Keratinocyte (primary cell): ENCODE results near the gene TMCC1. TPM values are rescaled to one million over a fixed set of nuclear protein-coding genes. Genes with fewer than 3 reads are reported as not detected.
A peak's percentile ranks its signal among the peaks of the same experiment; 100 is the strongest.

Experiments used
- DNase-seq: peaks from one replicate; pipeline ENCODE4 v3.0.0-alpha.2; 2011; ENCODE audit warnings: low read depth, missing footprints, low spot score
- FAIRE-seq: peaks from 2 replicates; lab custom pipeline; 2011; peaks lifted over from hg19 to GRCh38; lab: Jason Lieb, UNC
- H2AFZ ChIP-seq: 2 replicates; pipeline ENCODE4 v1.6.0; 2012; ENCODE audit warnings: low read length, control low read depth, inconsistent platforms; ENCODE audit not compliant: control insufficient read depth
- H3K27ac ChIP-seq: 2 replicates; pipeline ENCODE4 v1.5.1; 2011; ENCODE audit warnings: low read length; ENCODE audit not compliant: control insufficient read depth, insufficient read depth
- H3K27me3 ChIP-seq: 3 replicates; pipeline ENCODE4 v1.6.0; 2011; ENCODE audit warnings: low read length; ENCODE audit not compliant: control insufficient read depth, insufficient read depth; ENCODE audit errors: extremely low read depth
- H3K36me3 ChIP-seq, 2 experiments: 2 replicates in 1 of 2; 3 replicates in 1 of 2; pipeline ENCODE4 v1.5.1; 2011; ENCODE audit warnings: low read length in 2 of 2, mild to moderate bottlenecking in 1 of 2; ENCODE audit not compliant: control insufficient read depth in 2 of 2, insufficient read depth in 2 of 2; ENCODE audit errors: extremely low read depth in 1 of 2
- H3K4me1 ChIP-seq: 3 replicates; pipeline ENCODE4 v1.5.1; 2011; ENCODE audit warnings: low read length; ENCODE audit not compliant: control insufficient read depth, insufficient read depth; ENCODE audit errors: extremely low read depth
- H3K4me2 ChIP-seq: 3 replicates; pipeline ENCODE4 v1.6.0; 2011; ENCODE audit warnings: low read depth, low read length; ENCODE audit not compliant: control insufficient read depth, insufficient read depth; ENCODE audit errors: extremely low read depth
- H3K4me3 ChIP-seq, 3 experiments: fragments of 200-600 bp in 1 of 3; sonication (generic) in 1 of 3; 2 replicates in 2 of 3; 3 replicates in 1 of 3; pipeline ENCODE4 v1.5.1; 2011 to 2016; ENCODE audit warnings: low read length in 3 of 3, mild to moderate bottlenecking in 3 of 3, control low read depth in 2 of 3, inconsistent platforms in 1 of 3, low read depth in 1 of 3, mixed read lengths in 1 of 3, mixed run types in 1 of 3, moderate library complexity in 1 of 3; ENCODE audit not compliant: control insufficient read depth in 2 of 3, insufficient read depth in 2 of 3; ENCODE audit errors: extremely low read depth in 1 of 3
- H3K79me2 ChIP-seq: 2 replicates; pipeline ENCODE4 v1.6.0; 2012; ENCODE audit warnings: low read length; ENCODE audit not compliant: control insufficient read depth, insufficient read depth
- H3K9ac ChIP-seq: 3 replicates; pipeline ENCODE4 v1.6.0; 2011; ENCODE audit warnings: low read length; ENCODE audit not compliant: control insufficient read depth, insufficient read depth; ENCODE audit errors: extremely low read depth
- H3K9me1 ChIP-seq: 3 replicates; pipeline ENCODE4 v1.6.0; 2011; ENCODE audit warnings: low read length; ENCODE audit not compliant: control insufficient read depth, insufficient read depth; ENCODE audit errors: extremely low read depth
- H3K9me3 ChIP-seq: 2 replicates; pipeline ENCODE4 v1.5.1; 2012; ENCODE audit warnings: low read depth, low read length; ENCODE audit not compliant: control insufficient read depth
- H4K20me1 ChIP-seq: 3 replicates; pipeline ENCODE4 v1.6.0; 2011; ENCODE audit warnings: low read length; ENCODE audit not compliant: control insufficient read depth, insufficient read depth; ENCODE audit errors: extremely low read depth
- EZH2 ChIP-seq: IDR thresholded peaks from one replicate; pipeline ENCODE4 v1.6.1; 2012; ENCODE audit warnings: inconsistent platforms, mild to moderate bottlenecking, low read length, moderate library complexity
- dilution Hi-C: fragments of 300-500 bp; cut with MboI; formaldehyde crosslinking; loops from one replicate; pipeline ENCODE4 v1.7.0; 2020; ENCODE audit warnings: low sequenced_read_pairs; ENCODE audit not compliant: extremely low pct_ligation_motif_present
- polyA plus RNA-seq, 5 experiments: library from polyadenylated mRNA; depleted of rRNA in 3 of 5; stranded (reverse) in 3 of 5; stranded (forward) in 1 of 5; unstranded in 1 of 5; fragments of >200 nt; gene quantifications; 1 replicate in 1 of 5; 2 replicates in 3 of 5; 3 replicates in 1 of 5; pipeline versions ENCODE4 v1.2.1 to v1.2.3, GENCODE V29; 2011 to 2012; ENCODE audit warnings: missing spikeins in 2 of 5, low read depth in 1 of 5, low replicate concordance in 1 of 5
- TF ChIP-seq, protein P1 (sequence below), 3 experiments: IDR thresholded peaks in 1 of 3; conservative IDR thresholded peaks in 1 of 3; optimal IDR thresholded peaks in 1 of 3; 2 replicates in 2 of 3; 3 replicates in 1 of 3; pipeline versions ENCODE3 to v1.5.1; 2011; ENCODE audit warnings: low read length in 3 of 3, mild to moderate bottlenecking in 3 of 3, moderate library complexity in 2 of 3, control low read depth in 1 of 3, inconsistent platforms in 1 of 3; ENCODE audit not compliant: insufficient read depth in 2 of 3; ENCODE audit errors: extremely low read depth in 1 of 3

TMCC1 gene
- polyA plus RNA-seq, 1 donor (not counting 4 experiments of a cell fraction or from before 2014, with no cell fraction given) = 27.7 TPM

DNA sequence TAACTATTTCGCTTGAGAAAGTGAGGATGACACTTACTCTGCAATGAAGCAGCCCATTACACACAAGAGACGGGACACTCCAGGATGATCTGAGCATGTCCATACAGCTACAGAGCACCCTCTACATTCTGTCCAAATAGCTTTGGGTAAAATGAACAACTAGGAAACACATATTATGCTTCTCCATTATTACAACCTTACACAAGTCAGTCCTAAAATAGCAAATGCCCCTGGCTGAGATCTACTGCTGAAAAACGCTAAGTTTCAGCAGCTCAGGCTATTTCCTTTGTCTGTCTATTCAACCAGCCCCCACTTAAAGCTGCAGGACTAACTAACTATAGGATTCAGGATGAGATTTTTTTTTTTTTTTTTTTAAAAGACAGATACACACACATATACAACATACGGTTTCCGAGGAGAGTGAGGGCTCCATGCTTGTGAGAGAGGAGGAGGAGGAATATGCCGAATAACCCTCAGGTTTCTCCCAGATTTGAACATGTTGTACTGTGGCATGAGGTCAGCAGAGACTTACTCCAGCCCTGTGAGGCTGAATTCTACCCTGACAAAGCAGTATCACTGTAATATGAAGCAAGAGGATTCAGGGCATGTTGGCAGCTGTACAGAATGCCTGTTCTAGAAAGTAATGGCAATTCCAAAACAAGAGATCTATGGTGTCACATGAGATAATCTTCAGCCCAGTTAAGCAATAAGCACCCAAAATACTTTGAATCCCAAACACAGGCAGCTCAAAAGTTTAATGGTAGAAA, 169.8 kb downstream of the TMCC1 start:
- FAIRE-seq = peak; percentile 96

DNA sequence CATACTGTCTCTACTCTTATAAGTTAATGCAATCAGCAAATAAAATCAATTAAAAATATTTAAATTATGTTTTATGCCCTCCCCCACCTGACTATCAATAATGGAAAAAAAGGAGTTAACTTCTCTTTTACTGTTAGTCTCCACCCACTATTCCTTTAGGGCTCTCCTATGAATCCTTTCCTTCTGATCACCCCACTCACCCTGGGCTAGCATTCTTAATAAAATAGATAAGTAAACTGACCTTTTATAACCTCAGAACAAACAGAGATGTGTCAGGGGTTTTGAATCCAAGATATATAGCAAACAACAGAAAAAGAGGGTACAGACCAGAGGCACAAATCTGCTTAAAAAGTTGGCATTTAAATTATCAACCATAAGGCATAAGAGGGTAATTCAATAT, 171.0 kb downstream of the TMCC1 start:
- no peaks in the 10 kb centered on the region for H3K27me3 ChIP-seq
- H3K4me3 ChIP-seq = no peak overlapping the region
- no peaks in the 10 kb centered on the region for H3K36me3 ChIP-seq
- no peaks in the 10 kb centered on the region for H3K9me3 ChIP-seq
- H3K4me2 ChIP-seq = no peak overlapping the region
- H2AFZ ChIP-seq = no peak overlapping the region
- peaks cover 71% of the 10 kb centered on the region for H3K79me2 ChIP-seq
- H3K9ac ChIP-seq = no peak overlapping the region
- FAIRE-seq (no peak), DNase-seq (no peak)
- H3K4me1 ChIP-seq = peaks cover 38% of the 10 kb centered on the region
- dilution Hi-C loops = no loop called here
- no peak overlapping the region for H3K27ac ChIP-seq
- no peaks in the 10 kb centered on the region for H3K9me1 ChIP-seq
- no peak for TF ChIP-seq EZH2
- TF ChIP-seq, protein P1, sequence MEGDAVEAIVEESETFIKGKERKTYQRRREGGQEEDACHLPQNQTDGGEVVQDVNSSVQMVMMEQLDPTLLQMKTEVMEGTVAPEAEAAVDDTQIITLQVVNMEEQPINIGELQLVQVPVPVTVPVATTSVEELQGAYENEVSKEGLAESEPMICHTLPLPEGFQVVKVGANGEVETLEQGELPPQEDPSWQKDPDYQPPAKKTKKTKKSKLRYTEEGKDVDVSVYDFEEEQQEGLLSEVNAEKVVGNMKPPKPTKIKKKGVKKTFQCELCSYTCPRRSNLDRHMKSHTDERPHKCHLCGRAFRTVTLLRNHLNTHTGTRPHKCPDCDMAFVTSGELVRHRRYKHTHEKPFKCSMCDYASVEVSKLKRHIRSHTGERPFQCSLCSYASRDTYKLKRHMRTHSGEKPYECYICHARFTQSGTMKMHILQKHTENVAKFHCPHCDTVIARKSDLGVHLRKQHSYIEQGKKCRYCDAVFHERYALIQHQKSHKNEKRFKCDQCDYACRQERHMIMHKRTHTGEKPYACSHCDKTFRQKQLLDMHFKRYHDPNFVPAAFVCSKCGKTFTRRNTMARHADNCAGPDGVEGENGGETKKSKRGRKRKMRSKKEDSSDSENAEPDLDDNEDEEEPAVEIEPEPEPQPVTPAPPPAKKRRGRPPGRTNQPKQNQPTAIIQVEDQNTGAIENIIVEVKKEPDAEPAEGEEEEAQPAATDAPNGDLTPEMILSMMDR (optimal IDR thresholded peaks at IDR 0.05 in 1 of 3, IDR thresholded peaks at IDR 0.05 in 1 of 3, conservative IDR thresholded peaks at IDR 0.05 in 1 of 3; ENCODE audit: extremely low read depth in 1 of 3, insufficient read depth in 2 of 3, low read length in 3 of 3) = no peak
- peaks cover 3% of the 10 kb centered on the region for H4K20me1 ChIP-seq

More for the DNA sequence above, 169.8 kb downstream of the TMCC1 start:
- Histone ChIP-seq H3K4me3 (peak overlapping the region; percentile 14 to 57 (median 47)), H3K27ac (peak overlapping the region; percentile 78), H2AFZ (peak overlapping the region; percentile 41), H3K9ac (peak overlapping the region; percentile 67), H4K20me1 (peaks cover 3% of the 10 kb centered on the region), H3K4me1 (peaks cover 38% of the 10 kb centered on the region), H3K9me3 (no peaks in the 10 kb centered on the region), H3K9me1 (no peaks in the 10 kb centered on the region), H3K27me3 (no peaks in the 10 kb centered on the region), H3K4me2 (peak overlapping the region; percentile 79), H3K79me2 (peaks cover 69% of the 10 kb centered on the region), H3K36me3 (no peaks in the 10 kb centered on the region)
- TF ChIP-seq, protein P1 (optimal IDR thresholded peaks at IDR 0.05 in 1 of 3, IDR thresholded peaks at IDR 0.05 in 1 of 3, conservative IDR thresholded peaks at IDR 0.05 in 1 of 3; ENCODE audit: extremely low read depth in 1 of 3, insufficient read depth in 2 of 3, low read length in 3 of 3) = no peak
- no peak for TF ChIP-seq EZH2
- dilution Hi-C loops = no loop called here
- no peak for DNase-seq
